K562 (cell line): ENCODE measurements around the gene NR1H2.
A peak's percentile ranks its signal among the peaks of the same experiment; 100 is the strongest.

Experiments
- ATF7 ChIP-seq: fragments of 450-650 bp; IDR thresholded peaks from 2 replicates; pipeline ENCODE4 v1.7.1; 2014; ENCODE audit warnings: mild to moderate bottlenecking, moderate library complexity
- EZH2 ChIP-seq: IDR thresholded peaks from 2 replicates; pipeline ENCODE4 v1.6.1; 2012; ENCODE audit warnings: low read depth, mild to moderate bottlenecking, inconsistent platforms, low read length, borderline replicate concordance
- MAZ ChIP-seq, 2 experiments: fragments of 450-650 bp in 1 of 2; sonication (generic) in 1 of 2; formaldehyde crosslinking; IDR thresholded peaks in 1 of 2; conservative IDR thresholded peaks in 1 of 2; 2 replicates each; pipeline versions ENCODE4 v1.4.0 to v1.5.0; 2020; ENCODE audit warnings: mild to moderate bottlenecking in 1 of 2, missing genetic modification reagents in 1 of 2
- NCOA6 ChIP-seq: fragments of 450-650 bp; IDR thresholded peaks from 2 replicates; pipeline ENCODE4 v1.6.1; 2017; ENCODE audit warnings: mild to moderate bottlenecking
- NR2C1 ChIP-seq, 2 experiments: fragments of 450-650 bp; IDR thresholded peaks; 2 replicates each; pipeline ENCODE4 v1.6.1; 2017; ENCODE audit warnings: mild to moderate bottlenecking in 2 of 2, antibody characterized with exemption in 1 of 2, inconsistent platforms in 1 of 2, missing compliant biosample characterization in 1 of 2, missing genetic modification characterization in 1 of 2
- RFX5 ChIP-seq: IDR thresholded peaks from 2 replicates; pipeline ENCODE4 v1.6.1; 2011; ENCODE audit warnings: low read depth, mild to moderate bottlenecking, improper control_type of control experiment, low read length
- ZKSCAN3 ChIP-seq: fragments of 250-450 bp; sonication (Bioruptor Pico); IDR thresholded peaks from 2 replicates; pipeline ENCODE4 v1.4.0; 2020
- ZNF644 ChIP-seq: fragments of 200-800 bp; sonication (Bioruptor generic); IDR thresholded peaks from 2 replicates; pipeline ENCODE4 v1.6.1; 2016; ENCODE audit warnings: low read depth, missing genetic modification characterization, missing compliant biosample characterization
- TF ChIP-seq, protein P1 (sequence below): fragments of 200-400 bp; formaldehyde crosslinking; IDR thresholded peaks from 2 replicates; pipeline ENCODE4 v1.6.1; 2017; ENCODE audit warnings: mild to moderate bottlenecking, low read depth, low read length, moderate library complexity
- TF ChIP-seq, protein P2 (sequence below): fragments of 450-650 bp; conservative IDR thresholded peaks from 2 replicates; pipeline ENCODE4 v1.6.1; 2016; ENCODE audit warnings: missing genetic modification characterization, low read depth, mild to moderate bottlenecking, control low read depth, missing compliant biosample characterization

- TF ChIP-seq ATF7 (peak; percentile 98), EZH2 (no peak), ZKSCAN3 (CRISPR knock-in tag) (no peak), RFX5 (no peak), ZNF644 (tag) (no peak), MAZ (CRISPR knock-in tag; conservative IDR thresholded peaks at IDR 0.05 in 1 of 2, IDR thresholded peaks at IDR 0.05 in 1 of 2) (peak; percentile 67 to 71; a peak in 2 of 4 replicates), NCOA6 (no peak), NR2C1 (IDR thresholded peaks at IDR 0.05) (0 out of 2 replicates have a peak, but pooled peaks have one; percentile 5), NR2C1 (tag; IDR thresholded peaks at IDR 0.05) (peak; percentile 48; the same call in 1 of the 2 replicates)
- TF ChIP-seq, protein P1, sequence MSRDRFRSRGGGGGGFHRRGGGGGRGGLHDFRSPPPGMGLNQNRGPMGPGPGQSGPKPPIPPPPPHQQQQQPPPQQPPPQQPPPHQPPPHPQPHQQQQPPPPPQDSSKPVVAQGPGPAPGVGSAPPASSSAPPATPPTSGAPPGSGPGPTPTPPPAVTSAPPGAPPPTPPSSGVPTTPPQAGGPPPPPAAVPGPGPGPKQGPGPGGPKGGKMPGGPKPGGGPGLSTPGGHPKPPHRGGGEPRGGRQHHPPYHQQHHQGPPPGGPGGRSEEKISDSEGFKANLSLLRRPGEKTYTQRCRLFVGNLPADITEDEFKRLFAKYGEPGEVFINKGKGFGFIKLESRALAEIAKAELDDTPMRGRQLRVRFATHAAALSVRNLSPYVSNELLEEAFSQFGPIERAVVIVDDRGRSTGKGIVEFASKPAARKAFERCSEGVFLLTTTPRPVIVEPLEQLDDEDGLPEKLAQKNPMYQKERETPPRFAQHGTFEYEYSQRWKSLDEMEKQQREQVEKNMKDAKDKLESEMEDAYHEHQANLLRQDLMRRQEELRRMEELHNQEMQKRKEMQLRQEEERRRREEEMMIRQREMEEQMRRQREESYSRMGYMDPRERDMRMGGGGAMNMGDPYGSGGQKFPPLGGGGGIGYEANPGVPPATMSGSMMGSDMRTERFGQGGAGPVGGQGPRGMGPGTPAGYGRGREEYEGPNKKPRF = no peak
- TF ChIP-seq, protein P2, sequence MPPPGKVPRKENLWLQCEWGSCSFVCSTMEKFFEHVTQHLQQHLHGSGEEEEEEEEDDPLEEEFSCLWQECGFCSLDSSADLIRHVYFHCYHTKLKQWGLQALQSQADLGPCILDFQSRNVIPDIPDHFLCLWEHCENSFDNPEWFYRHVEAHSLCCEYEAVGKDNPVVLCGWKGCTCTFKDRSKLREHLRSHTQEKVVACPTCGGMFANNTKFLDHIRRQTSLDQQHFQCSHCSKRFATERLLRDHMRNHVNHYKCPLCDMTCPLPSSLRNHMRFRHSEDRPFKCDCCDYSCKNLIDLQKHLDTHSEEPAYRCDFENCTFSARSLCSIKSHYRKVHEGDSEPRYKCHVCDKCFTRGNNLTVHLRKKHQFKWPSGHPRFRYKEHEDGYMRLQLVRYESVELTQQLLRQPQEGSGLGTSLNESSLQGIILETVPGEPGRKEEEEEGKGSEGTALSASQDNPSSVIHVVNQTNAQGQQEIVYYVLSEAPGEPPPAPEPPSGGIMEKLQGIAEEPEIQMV (tag) = peak; percentile 52; the same call in 1 of the 2 replicates
Measured at GRCh38 chr19:50333737-50334617, 42.3 kb upstream of the NR1H2 start.
